PC-3 (cell line): ENCODE data around the gene NAP1L2. TPM values are rescaled to one million over a fixed set of nuclear protein-coding genes. Genes with fewer than 3 reads are reported as not detected.

ENCODE experiments used
- ATAC-seq: fragments of 200-7000 bp; cut with Tn5 transposase; 2 replicates; pipeline ENCODE4 v1.9.1; 2020; ENCODE audit warnings: mild to moderate bottlenecking, moderate library complexity
- Bru-seq: library from RNA; stranded (reverse); fragments of 400-500 nt; gene quantifications from one replicate; lab custom pipeline; 2021; lab: Mats Ljungman, UMichigan
- BruChase-seq, 2 experiments: library from RNA; stranded (reverse); fragments of 400-500 nt; gene quantifications; one replicate each; lab custom pipeline; 2021; lab: Mats Ljungman, UMichigan
- BruUV-seq: library from RNA; stranded (reverse); fragments of 400-500 nt; replicated peaks from 2 replicates; lab custom pipeline; 2021; lab: Mats Ljungman, UMichigan
- CTCF ChIA-PET: fragments of 300-600 bp; sonication (Branson Sonifier 250); formaldehyde crosslinking; loops from one replicate; lab custom pipeline; 2022; ENCODE audit warnings: antibody characterized with exemption; lab: Charles Lee
- POLR2A ChIA-PET: fragments of 300-600 bp; sonication (Branson Sonifier 250); formaldehyde crosslinking; loops from one replicate; lab custom pipeline; 2022; ENCODE audit warnings: antibody characterized with exemption; ENCODE audit not compliant: unreplicated experiment; lab: Charles Lee
- DNase-seq: peaks from one replicate; pipeline ENCODE4 v3.0.0-alpha.2; 2015
- H2AFZ ChIP-seq: fragments of 300-600 bp; sonication (generic); 2 replicates; pipeline ENCODE4 v1.6.0; 2016; ENCODE audit warnings: antibody characterized with exemption, low read length
- H3F3A ChIP-seq: fragments of 300-600 bp; sonication (generic); one replicate; pipeline ENCODE4 v1.6.0; 2017; ENCODE audit warnings: antibody characterized with exemption, low read length, control low read depth, mild to moderate bottlenecking; ENCODE audit not compliant: unreplicated experiment
- H3K27ac ChIP-seq: fragments of 300-600 bp; sonication (generic); 2 replicates; pipeline ENCODE4 v1.5.1; 2016; ENCODE audit warnings: mild to moderate bottlenecking, low read length
- H3K27me3 ChIP-seq: fragments of 300-600 bp; sonication (generic); 2 replicates; pipeline ENCODE4 v1.6.1; 2016; ENCODE audit warnings: low read length, mixed read lengths
- H3K36me3 ChIP-seq: fragments of 300-600 bp; sonication (generic); 2 replicates; pipeline ENCODE4 v1.6.1; 2016; ENCODE audit warnings: low read depth, mixed run types, low read length, mixed read lengths
- H3K4me1 ChIP-seq: fragments of 300-600 bp; sonication (generic); 2 replicates; pipeline ENCODE4 v1.5.1; 2016; ENCODE audit warnings: low read length; ENCODE audit not compliant: insufficient read depth
- H3K4me2 ChIP-seq: fragments of 300-600 bp; sonication (generic); 2 replicates; pipeline ENCODE4 v1.6.0; 2016; ENCODE audit warnings: low read length
- H3K4me3 ChIP-seq: fragments of 300-600 bp; sonication (generic); 2 replicates; pipeline ENCODE4 v1.5.1; 2016; ENCODE audit warnings: mild to moderate bottlenecking, low read length, mixed read lengths
- H3K79me2 ChIP-seq: fragments of 300-600 bp; sonication (generic); 2 replicates; pipeline ENCODE4 v1.6.1; 2017; ENCODE audit warnings: low read length, mixed read lengths
- H3K9ac ChIP-seq: fragments of 300-600 bp; sonication (generic); 2 replicates; pipeline ENCODE4 v1.6.0; 2016; ENCODE audit warnings: mild to moderate bottlenecking, low read length
- H3K9me2 ChIP-seq: fragments of 300-600 bp; sonication (generic); replicated peaks from 2 replicates; pipeline ENCODE4 v1.6.1; 2016; ENCODE audit warnings: mixed run types, low read length, mixed read lengths
- H3K9me3 ChIP-seq: fragments of 300-600 bp; sonication (generic); 2 replicates; pipeline ENCODE4 v1.6.1; 2016; ENCODE audit warnings: low read length, mixed read lengths
- H4K20me1 ChIP-seq: fragments of 300-600 bp; sonication (generic); 2 replicates; pipeline ENCODE4 v1.6.1; 2016; ENCODE audit warnings: low read length, mixed read lengths
- EZH2 ChIP-seq: fragments of 300-600 bp; sonication (generic); IDR thresholded peaks from one replicate; pipeline ENCODE4 v1.6.1; 2017; ENCODE audit warnings: antibody characterized with exemption, mild to moderate bottlenecking, low read length; ENCODE audit not compliant: unreplicated experiment
- EZH2phosphoT487 ChIP-seq: fragments of 300-600 bp; sonication (generic); IDR thresholded peaks from 2 replicates; pipeline ENCODE4 v1.6.1; 2018; ENCODE audit warnings: mild to moderate bottlenecking, antibody characterized with exemption, low read length, borderline replicate concordance
- intact Hi-C: fragments of 100-400 bp; cut with micrococcal nuclease; formaldehyde crosslinking; loops from 2 replicates; pipeline ENCODE4 v1.9.0; 2023
- long read RNA-seq: library from polyadenylated mRNA; unstranded; transcript quantifications from one replicate; pipeline ENCODE4 v2.0.0, GENCODE V29; 2021; ENCODE audit not compliant: unreplicated experiment
- total RNA-seq: library from RNA; depleted of rRNA; stranded (reverse); fragments of >200 nt; gene quantifications from 2 replicates; pipeline ENCODE4 v1.2.3, GENCODE V29; 2014; rRNA removed
- TF ChIP-seq, protein P1 (sequence below): fragments of 300-600 bp; sonication (generic); conservative IDR thresholded peaks from 2 replicates; pipeline ENCODE4 v1.5.1; 2017; ENCODE audit warnings: antibody characterized with exemption, low read depth, mild to moderate bottlenecking, low read length

The NAP1L2 gene, protein sequence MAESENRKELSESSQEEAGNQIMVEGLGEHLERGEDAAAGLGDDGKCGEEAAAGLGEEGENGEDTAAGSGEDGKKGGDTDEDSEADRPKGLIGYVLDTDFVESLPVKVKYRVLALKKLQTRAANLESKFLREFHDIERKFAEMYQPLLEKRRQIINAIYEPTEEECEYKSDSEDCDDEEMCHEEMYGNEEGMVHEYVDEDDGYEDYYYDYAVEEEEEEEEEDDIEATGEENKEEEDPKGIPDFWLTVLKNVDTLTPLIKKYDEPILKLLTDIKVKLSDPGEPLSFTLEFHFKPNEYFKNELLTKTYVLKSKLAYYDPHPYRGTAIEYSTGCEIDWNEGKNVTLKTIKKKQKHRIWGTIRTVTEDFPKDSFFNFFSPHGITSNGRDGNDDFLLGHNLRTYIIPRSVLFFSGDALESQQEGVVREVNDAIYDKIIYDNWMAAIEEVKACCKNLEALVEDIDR
- total RNA-seq (6.7 and 8.6 TPM in 2 replicates), Bru-seq, nascent RNA (percentile 52 among the genes with signal in this experiment), BruChase-seq, experiment 1, labeled RNA remaining after a 6-hour chase (percentile 83 among the genes with signal in this experiment), BruChase-seq, experiment 2, labeled RNA remaining after a 2-hour chase (percentile 68 among the genes with signal in this experiment)
- long read RNA-seq: 0 reads

DNA sequence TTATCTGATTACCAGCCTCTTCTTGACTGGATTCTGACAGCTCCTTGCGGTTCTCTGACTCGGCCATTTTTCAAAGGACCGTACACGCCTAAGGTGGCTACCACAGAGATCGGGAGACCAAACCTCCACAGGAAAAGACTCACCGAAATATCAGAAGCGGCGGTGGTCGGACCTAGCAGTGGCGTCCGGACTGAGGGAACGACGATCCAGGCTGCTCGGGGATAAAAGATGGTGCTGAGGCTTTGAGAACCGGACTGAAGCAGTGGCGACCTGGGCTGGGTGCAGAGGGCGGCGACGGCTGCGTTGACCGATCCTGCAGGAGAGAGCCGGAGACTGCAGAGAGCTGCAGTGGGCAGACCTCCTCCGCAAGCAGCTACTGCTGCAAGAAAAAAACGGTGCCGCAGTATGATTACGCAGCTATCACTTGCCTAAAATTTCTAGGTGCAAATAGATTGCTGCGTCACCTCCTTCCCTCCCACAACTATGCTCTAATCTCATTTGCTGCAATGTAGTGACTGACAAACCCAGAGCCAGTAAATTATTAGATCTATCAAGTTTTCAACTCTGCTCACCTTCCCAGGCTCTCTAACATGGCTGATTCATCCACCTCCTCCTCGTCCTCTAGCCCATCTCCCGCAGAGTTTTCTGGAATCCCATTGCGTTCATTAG lies at the start of gene NAP1L2:
Gene NAP1L2, minus strand, starts transcription at position 426 of the 669 bp plus-strand sequence. Its CDS starts 359 bp downstream, at position 67.
- Histone ChIP-seq H3K4me1 (peaks cover 10% of the 10 kb centered on the region), H3K9me3 (no peaks in the 10 kb centered on the region), H3K27ac (peak within 1 kb of the TSS; percentile 54), H3K36me3 (no peaks in the 10 kb centered on the region), H3K27me3 (no peaks in the 10 kb centered on the region), H3K79me2 (peaks cover 21% of the 10 kb centered on the region), H3K4me3 (peak within 1 kb of the TSS; percentile 83), H3K9ac (peak within 1 kb of the TSS; percentile 55), H3K4me2 (peak within 1 kb of the TSS; percentile 98), H3F3A (no peaks in the 10 kb centered on the region), H4K20me1 (no peaks in the 10 kb centered on the region), H2AFZ (peak within 1 kb of the TSS; percentile 98), H3K9me2 (no peaks in the 10 kb centered on the region)
- POLR2A ChIA-PET: no interaction called here
- intact Hi-C loops: no loop called here
- TF ChIP-seq, protein P1, sequence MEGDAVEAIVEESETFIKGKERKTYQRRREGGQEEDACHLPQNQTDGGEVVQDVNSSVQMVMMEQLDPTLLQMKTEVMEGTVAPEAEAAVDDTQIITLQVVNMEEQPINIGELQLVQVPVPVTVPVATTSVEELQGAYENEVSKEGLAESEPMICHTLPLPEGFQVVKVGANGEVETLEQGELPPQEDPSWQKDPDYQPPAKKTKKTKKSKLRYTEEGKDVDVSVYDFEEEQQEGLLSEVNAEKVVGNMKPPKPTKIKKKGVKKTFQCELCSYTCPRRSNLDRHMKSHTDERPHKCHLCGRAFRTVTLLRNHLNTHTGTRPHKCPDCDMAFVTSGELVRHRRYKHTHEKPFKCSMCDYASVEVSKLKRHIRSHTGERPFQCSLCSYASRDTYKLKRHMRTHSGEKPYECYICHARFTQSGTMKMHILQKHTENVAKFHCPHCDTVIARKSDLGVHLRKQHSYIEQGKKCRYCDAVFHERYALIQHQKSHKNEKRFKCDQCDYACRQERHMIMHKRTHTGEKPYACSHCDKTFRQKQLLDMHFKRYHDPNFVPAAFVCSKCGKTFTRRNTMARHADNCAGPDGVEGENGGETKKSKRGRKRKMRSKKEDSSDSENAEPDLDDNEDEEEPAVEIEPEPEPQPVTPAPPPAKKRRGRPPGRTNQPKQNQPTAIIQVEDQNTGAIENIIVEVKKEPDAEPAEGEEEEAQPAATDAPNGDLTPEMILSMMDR: no peak
- TF ChIP-seq EZH2: no peak
- TF ChIP-seq EZH2phosphoT487: no peak
- BruUV-seq: no TSS peak
- CTCF ChIA-PET: no interaction called here
- peak; percentile 77 for DNase-seq
- ATAC-seq: peak; percentile 91

DNA sequence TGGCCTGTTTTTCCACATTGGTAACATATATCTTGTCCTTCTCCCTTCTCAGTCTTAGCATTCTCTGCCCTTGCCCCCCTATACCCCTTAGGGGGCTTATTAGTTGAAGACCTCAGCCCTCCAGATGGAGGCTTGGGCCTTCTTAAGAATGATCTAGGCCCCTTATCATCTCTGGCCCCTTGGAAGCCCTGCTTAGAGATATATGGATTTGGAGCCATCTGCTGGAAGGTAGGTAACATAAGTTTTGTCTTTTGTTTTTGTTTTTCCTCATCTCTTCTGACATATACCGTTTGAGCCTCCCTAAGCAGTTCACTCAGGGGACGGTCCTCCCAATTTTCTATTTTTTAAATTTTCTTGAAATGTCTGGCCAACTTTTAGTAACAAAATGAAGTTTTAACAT lies 48.3 kb upstream of the NAP1L2 start:
- Histone ChIP-seq H3K4me1 (no peaks in the 10 kb centered on the region), H3K9me2 (no peaks in the 10 kb centered on the region), H4K20me1 (no peaks in the 10 kb centered on the region), H3F3A (no peaks in the 10 kb centered on the region), H2AFZ (no peak overlapping the region), H3K4me2 (no peak overlapping the region), H3K9me3 (no peaks in the 10 kb centered on the region), H3K36me3 (no peaks in the 10 kb centered on the region), H3K27ac (no peak overlapping the region), H3K79me2 (no peaks in the 10 kb centered on the region), H3K4me3 (no peak overlapping the region), H3K27me3 (no peaks in the 10 kb centered on the region), H3K9ac (no peak overlapping the region)
- CTCF ChIA-PET: no interaction called here
- intact Hi-C loops: loop anchor here (10.0 kb wide), 1 partner anchor 178 kb away; no protein-coding TSS in a partner anchor
- no TSS peak for BruUV-seq
- ATAC-seq (peak; percentile 65; the same call in 1 of the 2 replicates), DNase-seq (peak; percentile 38)
- no peak for TF ChIP-seq EZH2phosphoT487
- TF ChIP-seq, protein P1: peak; percentile 60
- POLR2A ChIA-PET: no interaction called here
